Measurements from ENCODE around the gene XKR7. TPM values are rescaled to one million over a fixed set of nuclear protein-coding genes. Genes with fewer than 3 reads are reported as not detected.

The XKR7 gene, protein sequence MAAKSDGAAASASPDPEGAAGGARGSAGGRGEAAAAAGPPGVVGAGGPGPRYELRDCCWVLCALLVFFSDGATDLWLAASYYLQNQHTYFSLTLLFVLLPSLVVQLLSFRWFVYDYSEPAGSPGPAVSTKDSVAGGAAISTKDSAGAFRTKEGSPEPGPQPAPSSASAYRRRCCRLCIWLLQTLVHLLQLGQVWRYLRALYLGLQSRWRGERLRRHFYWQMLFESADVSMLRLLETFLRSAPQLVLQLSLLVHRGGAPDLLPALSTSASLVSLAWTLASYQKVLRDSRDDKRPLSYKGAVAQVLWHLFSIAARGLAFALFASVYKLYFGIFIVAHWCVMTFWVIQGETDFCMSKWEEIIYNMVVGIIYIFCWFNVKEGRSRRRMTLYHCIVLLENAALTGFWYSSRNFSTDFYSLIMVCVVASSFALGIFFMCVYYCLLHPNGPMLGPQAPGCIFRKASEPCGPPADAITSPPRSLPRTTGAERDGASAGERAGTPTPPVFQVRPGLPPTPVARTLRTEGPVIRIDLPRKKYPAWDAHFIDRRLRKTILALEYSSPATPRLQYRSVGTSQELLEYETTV
- 0.07 and 0.19 TPM in 2 replicates for total RNA-seq (ENCODE audit: low replicate concordance)

DNA sequence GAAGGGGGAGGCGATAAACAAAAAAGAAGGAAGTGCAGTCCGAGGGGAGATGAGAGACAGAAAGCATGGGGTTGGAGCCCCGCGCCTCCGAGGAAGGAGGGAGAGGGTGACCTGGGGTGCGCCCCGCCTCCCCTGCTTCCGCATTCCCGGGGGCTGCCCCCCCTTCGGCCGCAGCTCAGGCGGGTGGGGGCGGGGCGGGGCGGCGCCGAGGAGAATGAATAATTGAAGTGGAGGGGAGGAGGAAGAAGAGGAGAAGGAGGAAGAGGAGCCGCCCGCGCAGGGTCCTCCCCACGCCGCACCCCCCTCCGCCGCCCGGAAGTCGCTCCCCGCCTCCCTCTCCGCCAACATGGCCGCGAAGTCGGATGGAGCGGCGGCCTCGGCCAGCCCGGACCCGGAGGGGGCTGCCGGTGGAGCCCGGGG, at the start of gene XKR7:
Gene XKR7 (plus strand): TSS at position 322 of the 420 bp plus-strand sequence. CDS start 25 bp downstream, at position 347.
- H3K9me3 ChIP-seq (ENCODE audit: low read depth), result no peaks in the 10 kb centered on the region
- TF ChIP-seq EZH2phosphoT487 (IDR thresholded peaks at IDR 0.05), result no peak
- TF ChIP-seq, protein P1, sequence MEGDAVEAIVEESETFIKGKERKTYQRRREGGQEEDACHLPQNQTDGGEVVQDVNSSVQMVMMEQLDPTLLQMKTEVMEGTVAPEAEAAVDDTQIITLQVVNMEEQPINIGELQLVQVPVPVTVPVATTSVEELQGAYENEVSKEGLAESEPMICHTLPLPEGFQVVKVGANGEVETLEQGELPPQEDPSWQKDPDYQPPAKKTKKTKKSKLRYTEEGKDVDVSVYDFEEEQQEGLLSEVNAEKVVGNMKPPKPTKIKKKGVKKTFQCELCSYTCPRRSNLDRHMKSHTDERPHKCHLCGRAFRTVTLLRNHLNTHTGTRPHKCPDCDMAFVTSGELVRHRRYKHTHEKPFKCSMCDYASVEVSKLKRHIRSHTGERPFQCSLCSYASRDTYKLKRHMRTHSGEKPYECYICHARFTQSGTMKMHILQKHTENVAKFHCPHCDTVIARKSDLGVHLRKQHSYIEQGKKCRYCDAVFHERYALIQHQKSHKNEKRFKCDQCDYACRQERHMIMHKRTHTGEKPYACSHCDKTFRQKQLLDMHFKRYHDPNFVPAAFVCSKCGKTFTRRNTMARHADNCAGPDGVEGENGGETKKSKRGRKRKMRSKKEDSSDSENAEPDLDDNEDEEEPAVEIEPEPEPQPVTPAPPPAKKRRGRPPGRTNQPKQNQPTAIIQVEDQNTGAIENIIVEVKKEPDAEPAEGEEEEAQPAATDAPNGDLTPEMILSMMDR (IDR thresholded peaks at IDR 0.05), result no peak
- no peak for TF ChIP-seq EZH2 (IDR thresholded peaks at IDR 0.05)
- H3K4me1 ChIP-seq, result peaks cover 18% of the 10 kb centered on the region
- peak within 1 kb of the TSS; percentile 94 for H3K4me2 ChIP-seq
- peak within 1 kb of the TSS; percentile 61 for H2AFZ ChIP-seq (replicated peaks)
- no peak within 1 kb of the TSS for H3K27ac Mint-ChIP-seq
- no peaks in the 10 kb centered on the region for H3K36me3 ChIP-seq
- H3K4me3 Mint-ChIP-seq, result peak within 1 kb of the TSS; percentile 87
- H3K9me3 Mint-ChIP-seq, result no peaks in the 10 kb centered on the region
- H3K9ac ChIP-seq, result no peak within 1 kb of the TSS
- peaks cover 89% of the 10 kb centered on the region for H3K27me3 ChIP-seq
- H3K79me2 ChIP-seq (ENCODE audit: low read depth), result no peaks in the 10 kb centered on the region
- peaks cover 39% of the 10 kb centered on the region for H3F3A ChIP-seq (ENCODE audit: low read depth)
- H4K20me1 ChIP-seq (ENCODE audit: low read depth), result peaks cover 35% of the 10 kb centered on the region
- H3K27ac ChIP-seq, result no peak within 1 kb of the TSS
- peak within 1 kb of the TSS; percentile 72 for H3K4me3 ChIP-seq
- peaks cover 50% of the 10 kb centered on the region for H3K27me3 Mint-ChIP-seq (ENCODE audit: insufficient read depth, low read depth)
- H3K4me1 Mint-ChIP-seq, result peaks cover 20% of the 10 kb centered on the region
- peak; percentile 59 for DNase-seq (ENCODE audit: low spot score)
- H3K36me3 Mint-ChIP-seq, result no peaks in the 10 kb centered on the region

DNA sequence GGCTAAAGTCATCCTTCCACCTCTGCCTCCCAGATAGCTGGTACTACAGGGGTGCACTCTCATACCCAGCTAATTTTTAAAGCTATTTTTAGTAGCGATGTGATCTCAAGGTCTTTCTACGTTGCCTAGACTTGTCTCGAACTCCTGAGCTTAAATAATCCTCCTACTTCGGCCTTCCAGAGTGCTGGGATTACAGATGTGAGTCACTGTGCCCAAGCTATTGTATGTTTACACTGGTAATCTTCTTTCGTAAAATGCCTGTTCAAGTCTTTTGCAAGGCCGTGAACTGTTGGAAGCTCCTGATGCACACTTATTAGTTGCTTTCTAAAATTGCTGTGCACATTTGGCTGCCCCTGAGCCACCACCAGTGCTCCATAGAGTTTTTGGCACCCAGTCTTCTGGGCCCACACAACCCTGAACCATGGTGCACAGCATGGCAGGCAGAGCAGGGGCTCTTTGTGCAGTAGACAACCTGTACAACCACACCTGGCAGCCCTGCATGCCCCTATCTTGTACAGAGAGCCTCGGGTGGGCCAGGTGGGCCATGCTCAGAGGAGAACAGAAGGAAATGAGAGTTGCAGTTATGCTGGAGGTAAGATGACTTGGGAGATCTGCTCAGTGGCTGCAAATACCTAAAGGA, 49.4 kb upstream of the XKR7 start:
- Histone ChIP-seq H3F3A (ENCODE audit: low read depth) (peaks cover 3% of the 10 kb centered on the region), H3K79me2 (ENCODE audit: low read depth) (no peaks in the 10 kb centered on the region), H3K4me3 (no peak overlapping the region), H3K9me3 (ENCODE audit: low read depth) (no peaks in the 10 kb centered on the region), H3K4me2 (no peak overlapping the region), H3K27ac (no peak overlapping the region), H4K20me1 (ENCODE audit: low read depth) (no peaks in the 10 kb centered on the region), H3K4me1 (peaks cover 9% of the 10 kb centered on the region), H3K36me3 (no peaks in the 10 kb centered on the region), H3K27me3 (no peaks in the 10 kb centered on the region), H3K9ac (no peak overlapping the region), H2AFZ (replicated peaks) (no peak overlapping the region)
- Mint-ChIP-seq H3K9me3 (peaks cover 2% of the 10 kb centered on the region), H3K27me3 (ENCODE audit: insufficient read depth, low read depth) (peaks cover 13% of the 10 kb centered on the region), H3K4me3 (no peak overlapping the region), H3K4me1 (peaks cover 34% of the 10 kb centered on the region), H3K27ac (peak overlapping the region; percentile 61), H3K36me3 (no peaks in the 10 kb centered on the region)
- no peak for TF ChIP-seq EZH2 (IDR thresholded peaks at IDR 0.05)
- no peak for TF ChIP-seq EZH2phosphoT487 (IDR thresholded peaks at IDR 0.05)
- DNase-seq (ENCODE audit: low spot score), result no peak

DNA sequence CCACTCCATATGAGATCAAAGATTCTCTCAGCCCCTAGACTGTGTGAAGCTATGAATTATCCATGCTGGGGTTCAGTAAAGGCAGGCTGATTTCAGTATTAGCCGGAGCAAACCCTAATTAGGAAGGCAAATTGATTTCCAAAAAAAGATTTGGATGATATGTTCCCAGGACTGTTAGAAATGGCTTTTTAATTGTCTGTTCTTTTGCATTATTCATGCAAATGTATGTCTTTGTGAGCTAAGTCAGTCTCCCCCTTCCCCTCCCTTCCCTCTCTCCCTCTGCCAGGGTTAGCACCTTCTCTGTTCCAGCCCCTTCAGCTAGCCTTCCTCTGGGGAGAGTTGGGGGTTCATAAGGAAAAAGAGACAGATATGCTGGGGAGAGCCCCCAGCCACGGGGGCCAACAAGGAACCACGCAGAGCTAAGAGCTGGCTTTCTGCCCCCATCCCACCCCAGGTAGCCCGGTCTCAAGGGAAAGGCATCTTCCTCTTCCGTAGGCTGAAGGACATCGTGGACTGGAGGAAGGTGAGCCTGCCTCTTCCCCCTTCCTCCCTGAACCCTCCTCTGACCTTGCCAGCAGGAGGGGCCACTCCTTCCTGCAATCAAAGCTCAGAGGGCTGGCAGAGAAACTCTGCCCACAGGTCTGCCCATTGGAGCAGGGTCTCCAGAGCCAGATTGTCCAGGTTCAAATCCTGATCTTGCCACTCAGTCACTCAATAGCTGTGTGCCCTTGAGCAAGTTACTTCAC, 48.4 kb upstream of the XKR7 start:
- TF ChIP-seq EZH2 (IDR thresholded peaks at IDR 0.05), result no peak
- TF ChIP-seq EZH2phosphoT487 (IDR thresholded peaks at IDR 0.05), result no peak
- TF ChIP-seq, protein P1 (IDR thresholded peaks at IDR 0.05), result no peak
- Histone ChIP-seq H3K4me1 (peaks cover 10% of the 10 kb centered on the region), H4K20me1 (ENCODE audit: low read depth) (no peaks in the 10 kb centered on the region), H3K9ac (no peak overlapping the region), H3K4me2 (no peak overlapping the region), H2AFZ (replicated peaks) (no peak overlapping the region), H3K27ac (no peak overlapping the region), H3K4me3 (no peak overlapping the region), H3F3A (ENCODE audit: low read depth) (peaks cover 3% of the 10 kb centered on the region), H3K27me3 (no peaks in the 10 kb centered on the region), H3K9me3 (ENCODE audit: low read depth) (no peaks in the 10 kb centered on the region), H3K36me3 (no peaks in the 10 kb centered on the region), H3K79me2 (ENCODE audit: low read depth) (no peaks in the 10 kb centered on the region)
- Mint-ChIP-seq H3K4me1 (peaks cover 37% of the 10 kb centered on the region), H3K27me3 (ENCODE audit: insufficient read depth, low read depth) (peaks cover 13% of the 10 kb centered on the region), H3K4me3 (no peak overlapping the region), H3K27ac (no peak overlapping the region), H3K36me3 (no peaks in the 10 kb centered on the region), H3K9me3 (peaks cover 2% of the 10 kb centered on the region)
- DNase-seq (ENCODE audit: low spot score), result no peak

All from neural progenitor cell (in vitro differentiated cells).